ENCODE data around the gene SYNPR.

DNA sequence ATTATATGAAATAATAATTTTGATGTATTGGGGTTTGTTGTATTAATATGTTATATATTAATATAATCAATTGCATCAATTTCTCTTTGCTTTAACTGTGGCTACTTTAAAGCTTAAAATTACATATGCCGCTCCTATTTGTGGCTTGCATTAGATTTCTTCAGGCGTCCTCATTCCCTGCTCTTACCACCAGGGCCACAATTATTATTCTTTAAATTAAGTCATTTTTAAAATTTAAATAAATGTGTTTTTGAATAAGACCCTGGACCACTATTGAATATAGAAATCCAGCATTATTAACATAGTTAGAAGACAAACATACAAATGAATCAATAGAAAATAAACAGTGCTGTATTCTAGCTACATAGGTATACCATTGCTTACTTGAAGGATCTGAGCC lies 318.9 kb downstream of the SYNPR start:
- TF ChIP-seq POLR2A (IDR thresholded peaks at IDR 0.05; ENCODE audit: low read length) = no peak
- TF ChIP-seq GATA1 (IDR thresholded peaks at IDR 0.05; ENCODE audit: low read depth, low read length) = no peak

Data from erythroblast (primary cell).